Measurements from ENCODE around the gene CTNNA1. TPM values are rescaled to one million over a fixed set of nuclear protein-coding genes. Genes with fewer than 3 reads are reported as not detected.

Gene CTNNA1
- total RNA-seq, 1 experiment from 2014 or later, result 392 TPM

GRCh38 chr5:138951091-138951985 is 198.1 kb downstream of the CTNNA1 start:
- H3K27me3 Mint-ChIP-seq (ENCODE audit: insufficient read depth, unreplicated experiment), result no peaks in the 10 kb centered on the region
- H3K9me3 ChIP-seq, result no peaks in the 10 kb centered on the region
- H3K27me3 ChIP-seq (replicated peaks; ENCODE audit: control insufficient read depth, insufficient read depth, low read length), result no peaks in the 10 kb centered on the region
- H3K36me3 Mint-ChIP-seq (ENCODE audit: insufficient read depth, unreplicated experiment), result peaks cover 17% of the 10 kb centered on the region
- ChIA-PET CTCF (no interaction called here), POLR2A (no interaction called here)
- no peaks in the 10 kb centered on the region for H3K36me3 ChIP-seq (ENCODE audit: control insufficient read depth, insufficient read depth, low read length)
- no peak overlapping the region for H3K4me3 ChIP-seq (ENCODE audit: low read depth, low read length)
- H3K9me3 Mint-ChIP-seq (ENCODE audit: unreplicated experiment), result no peaks in the 10 kb centered on the region
- H3K4me3 Mint-ChIP-seq (ENCODE audit: unreplicated experiment), result no peak overlapping the region
- no peaks in the 10 kb centered on the region for H3K4me1 Mint-ChIP-seq (ENCODE audit: low read depth, unreplicated experiment)
- DNase-seq, result peak in 1 of 2 experiments; percentile 15
- intact Hi-C loops (cut with micrococcal nuclease; ENCODE audit: unreplicated experiment), result no loop called here
- no peak for TF ChIP-seq CTCF (IDR thresholded peaks at IDR 0.05; ENCODE audit: insufficient read depth in 1 of 2, low read depth in 1 of 2, low read length in 1 of 2, severe bottlenecking in 1 of 2, unreplicated experiment in 1 of 2)
- no peak overlapping the region for H3K27ac Mint-ChIP-seq (ENCODE audit: unreplicated experiment)
- BruUV-seq (replicated peaks), result no TSS peak
- H3K4me1 ChIP-seq, result no peaks in the 10 kb centered on the region

- H3K4me1 Mint-ChIP-seq (ENCODE audit: low read depth, unreplicated experiment), result no peaks in the 10 kb centered on the region
- intact Hi-C loops (cut with micrococcal nuclease; ENCODE audit: unreplicated experiment), result no loop called here
- H3K27ac Mint-ChIP-seq (ENCODE audit: unreplicated experiment), result no peak overlapping the region
- no peaks in the 10 kb centered on the region for H3K4me1 ChIP-seq
- no peak for TF ChIP-seq CTCF (IDR thresholded peaks at IDR 0.05; ENCODE audit: insufficient read depth in 1 of 2, low read depth in 1 of 2, low read length in 1 of 2, severe bottlenecking in 1 of 2, unreplicated experiment in 1 of 2)
- no peaks in the 10 kb centered on the region for H3K9me3 ChIP-seq
- H3K4me3 ChIP-seq (ENCODE audit: low read depth, low read length), result no peak overlapping the region
- H3K36me3 Mint-ChIP-seq (ENCODE audit: insufficient read depth, unreplicated experiment), result peaks cover 12% of the 10 kb centered on the region
- no TSS peak for BruUV-seq (replicated peaks)
- H3K27me3 ChIP-seq (replicated peaks; ENCODE audit: control insufficient read depth, insufficient read depth, low read length), result no peaks in the 10 kb centered on the region
- no peak overlapping the region for H3K4me3 Mint-ChIP-seq (ENCODE audit: unreplicated experiment)
- no peaks in the 10 kb centered on the region for H3K9me3 Mint-ChIP-seq (ENCODE audit: unreplicated experiment)
- POLR2A ChIA-PET, result no interaction called here
- H3K27me3 Mint-ChIP-seq (ENCODE audit: insufficient read depth, unreplicated experiment), result no peaks in the 10 kb centered on the region
- CTCF ChIA-PET, result no interaction called here
- H3K36me3 ChIP-seq (ENCODE audit: control insufficient read depth, insufficient read depth, low read length), result no peaks in the 10 kb centered on the region
- peak in 1 of 2 experiments; percentile 26 for DNase-seq
Measured at GRCh38 chr5:138951986-138952735, 198.9 kb downstream of the CTNNA1 start.

GRCh38 chr5:138952962-138953361 is 199.7 kb downstream of the CTNNA1 start:
- no peak overlapping the region for H3K4me3 Mint-ChIP-seq (ENCODE audit: unreplicated experiment)
- no peaks in the 10 kb centered on the region for H3K36me3 ChIP-seq (ENCODE audit: control insufficient read depth, insufficient read depth, low read length)
- DNase-seq, result peak in 1 of 2 experiments; percentile 26
- no peaks in the 10 kb centered on the region for H3K27me3 ChIP-seq (replicated peaks; ENCODE audit: control insufficient read depth, insufficient read depth, low read length)
- no peak overlapping the region for H3K4me3 ChIP-seq (ENCODE audit: low read depth, low read length)
- ChIA-PET POLR2A (no interaction called here), CTCF (no interaction called here)
- no peaks in the 10 kb centered on the region for H3K4me1 Mint-ChIP-seq (ENCODE audit: low read depth, unreplicated experiment)
- H3K9me3 ChIP-seq, result no peaks in the 10 kb centered on the region
- no peak overlapping the region for H3K27ac Mint-ChIP-seq (ENCODE audit: unreplicated experiment)
- no peaks in the 10 kb centered on the region for H3K4me1 ChIP-seq
- no peaks in the 10 kb centered on the region for H3K27me3 Mint-ChIP-seq (ENCODE audit: insufficient read depth, unreplicated experiment)
- H3K9me3 Mint-ChIP-seq (ENCODE audit: unreplicated experiment), result no peaks in the 10 kb centered on the region
- no peak for TF ChIP-seq CTCF (IDR thresholded peaks at IDR 0.05; ENCODE audit: insufficient read depth in 1 of 2, low read depth in 1 of 2, low read length in 1 of 2, severe bottlenecking in 1 of 2, unreplicated experiment in 1 of 2)
- BruUV-seq (replicated peaks), result no TSS peak
- peaks cover 6% of the 10 kb centered on the region for H3K36me3 Mint-ChIP-seq (ENCODE audit: insufficient read depth, unreplicated experiment)
- intact Hi-C loops (cut with micrococcal nuclease; ENCODE audit: unreplicated experiment), result no loop called here
